Measurements from ENCODE around the gene PSME1. TPM values are rescaled to one million over a fixed set of nuclear protein-coding genes. Genes with fewer than 3 reads are reported as not detected.

Gene PSME1
- total and polyA plus RNA-seq, 2 of the 13 experiments (the other 11 are each of a cell fraction or from before 2014, with no cell fraction given): 159 to 608 TPM

GRCh38 chr14:24129410-24129998, 6.5 kb upstream of the PSME1 start (continued):
- peak; percentile 96 for TF ChIP-seq ZNF770 (CRISPR knock-in tag; IDR thresholded peaks at IDR 0.05)
- peak; percentile 1; the same call in 1 of the 2 replicates for TF ChIP-seq KDM5B (CRISPR knock-in tag; IDR thresholded peaks at IDR 0.05; ENCODE audit: borderline replicate concordance)

DNA sequence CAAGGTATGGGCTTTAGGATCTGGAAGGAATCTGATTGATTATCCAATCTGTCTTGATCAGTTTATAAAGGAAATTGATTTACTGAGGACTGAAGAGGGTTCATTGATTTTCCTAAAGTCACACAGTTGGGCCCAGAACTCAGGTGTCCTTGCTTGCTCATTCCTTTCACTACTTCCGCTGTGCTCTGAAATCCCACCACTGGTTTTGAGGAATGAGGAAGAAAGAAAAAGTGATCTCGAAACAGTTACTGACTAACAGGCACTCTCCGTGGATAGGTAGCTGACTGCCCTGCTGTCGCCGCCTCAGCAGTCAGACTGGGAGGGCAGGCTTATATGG, 5.6 kb upstream of the PSME1 start, which contains the start of gene FITM1:
Gene FITM1, plus strand, starts transcription at position 280 of the 337 bp plus-strand sequence. CDS start 905 bp downstream, outside the sequence.
- peak; percentile 2 for ATAC-seq
- 97% methylated on average over 5 of the region's 5 CpGs for WGBS (ENCODE audit: low lambda C conversion rate)
- DNase-seq (ENCODE audit: low spot score): no peak
- Histone ChIP-seq H3K9ac (ENCODE audit: insufficient read depth, low read depth, low read length) (peak within 1 kb of the TSS; percentile 11), H4K20me1 (ENCODE audit: insufficient read depth, low read length) (no peaks in the 10 kb centered on the region), H2AFZ (ENCODE audit: low read length) (no peak within 1 kb of the TSS), H3K79me2 (ENCODE audit: insufficient read depth, low read length) (no peaks in the 10 kb centered on the region), H3K9me3 (ENCODE audit: low read length) (no peaks in the 10 kb centered on the region), H3K4me1 (ENCODE audit: insufficient read depth, low read length) (peaks cover 49% of the 10 kb centered on the region), H3K36me3 (replicated peaks in 1 of 2; ENCODE audit: control insufficient read depth in 1 of 2, insufficient read depth in 2 of 2, low read length in 2 of 2) (no peaks in the 10 kb centered on the region), H3K4me3 (replicated peaks in 1 of 3; ENCODE audit: insufficient read depth in 1 of 3, low read depth in 2 of 3, low read length in 3 of 3) (peak within 1 kb of the TSS in 1 of 3 experiments; percentile 2; a peak in 1 of 6 replicates), H3K27me3 (ENCODE audit: control insufficient read depth in 1 of 2, insufficient read depth in 2 of 2, low read length in 2 of 2) (no peaks in the 10 kb centered on the region), H3K4me2 (ENCODE audit: low read depth, low read length) (peak within 1 kb of the TSS; percentile 12), H3K27ac (ENCODE audit: extremely low read length, insufficient read depth, low read length) (peak within 1 kb of the TSS; percentile 48)
- in situ Hi-C loops (cut with HindIII; ENCODE audit: extremely low pct_ligation_motif_present, low pct_unique_long_range_greater_than_20kb) (loop anchor here (25.0 kb wide), 1 partner anchor 818 kb away; the partner anchor contains the start of genes BCL2L2, PABPN1 and PPP1R3E), intact Hi-C loops (cut with micrococcal nuclease; ENCODE audit: unreplicated experiment) (no loop called here)
- no peak for FAIRE-seq
- CTCF ChIA-PET (ENCODE audit: low intra/inter-chr PET ratio, low total read pairs): no interaction called here
- BruUV-seq (replicated peaks): no TSS peak
- POLR2A ChIA-PET: interaction anchor here (0.7 to 22.7 kb wide), 7 partner anchors 10 to 58 kb away, joined by 3 to 977 read pairs (median 5); partner anchors contain the start of genes DCAF11, EMC9, IPO4 and IRF9
- TF ChIP-seq CBX1 (IDR thresholded peaks at IDR 0.05; ENCODE audit: low read depth): no peak
- TF ChIP-seq ZBTB38 (CRISPR knock-in tag; IDR thresholded peaks at IDR 0.05): peak; percentile 14; the same call in 1 of the 2 replicates
- no peak for TF ChIP-seq ZNF142 (CRISPR knock-in tag; IDR thresholded peaks at IDR 0.05)
- TF ChIP-seq ZNF607 (CRISPR knock-in tag; IDR thresholded peaks at IDR 0.05; ENCODE audit: borderline replicate concordance): 0 out of 2 replicates have a peak, but pooled peaks have one; percentile 4
- TF ChIP-seq NCOA5 (CRISPR knock-in tag; IDR thresholded peaks at IDR 0.05): no peak
- TF ChIP-seq KAT2B (IDR thresholded peaks at IDR 0.05; ENCODE audit: borderline replicate concordance, low read depth, low read length): peak; percentile 36; the same call in 1 of the 2 replicates
- TF ChIP-seq, protein P1, sequence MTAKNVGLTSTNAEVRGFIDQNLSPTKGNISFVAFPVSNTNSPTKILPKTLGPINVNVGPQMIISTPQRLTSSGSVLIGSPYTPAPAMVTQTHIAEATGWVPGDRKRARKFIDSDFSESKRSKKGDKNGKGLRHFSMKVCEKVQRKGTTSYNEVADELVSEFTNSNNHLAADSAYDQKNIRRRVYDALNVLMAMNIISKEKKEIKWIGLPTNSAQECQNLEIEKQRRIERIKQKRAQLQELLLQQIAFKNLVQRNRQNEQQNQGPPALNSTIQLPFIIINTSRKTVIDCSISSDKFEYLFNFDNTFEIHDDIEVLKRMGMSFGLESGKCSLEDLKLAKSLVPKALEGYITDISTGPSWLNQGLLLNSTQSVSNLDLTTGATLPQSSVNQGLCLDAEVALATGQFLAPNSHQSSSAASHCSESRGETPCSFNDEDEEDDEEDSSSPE (CRISPR knock-in tag; IDR thresholded peaks at IDR 0.05): no peak
- TF ChIP-seq KLF15 (CRISPR knock-in tag; IDR thresholded peaks at IDR 0.05; ENCODE audit: borderline replicate concordance): no peak
- no peak for TF ChIP-seq ZSCAN21 (CRISPR knock-in tag; IDR thresholded peaks at IDR 0.05; ENCODE audit: borderline replicate concordance)
- no peak for TF ChIP-seq SIX4 (CRISPR knock-in tag; IDR thresholded peaks at IDR 0.05)
- no peak for TF ChIP-seq NCOR1 (IDR thresholded peaks at IDR 0.05; ENCODE audit: borderline replicate concordance, low read length)
- TF ChIP-seq ZNF7 (CRISPR knock-in tag; IDR thresholded peaks at IDR 0.05): no peak

Data from HepG2 (cell line).